Measurements from ENCODE around the gene SHF.
A peak's percentile ranks its signal among the peaks of the same experiment; 100 is the strongest.

SHF gene

GRCh38 chr15:45169608-45170480, 17.9 kb downstream of the SHF start:
- DNase-seq: no peak

- DNase-seq: no peak
These were observed 18.8 kb downstream of the SHF start for GRCh38 chr15:45168751-45169551.

- no peak for DNase-seq
These were observed 19.5 kb downstream of the SHF start for GRCh38 chr15:45168286-45168685.

GRCh38 chr15:45167631-45168205, 20.0 kb downstream of the SHF start:
- no peak for DNase-seq

GRCh38 chr15:45166834-45167630, 20.7 kb downstream of the SHF start:
- peak; percentile 88 for DNase-seq

GRCh38 chr15:45165536-45165935, 22.2 kb downstream of the SHF start:
- DNase-seq: no peak

GRCh38 chr15:45164914-45165313, 22.9 kb downstream of the SHF start:
- no peak for DNase-seq

GRCh38 chr15:45163508-45163856, 24.3 kb downstream of the SHF start:
- DNase-seq: no peak

GRCh38 chr15:45162771-45163507, 24.8 kb downstream of the SHF start:
- DNase-seq: peak; percentile 87

- DNase-seq: no peak
These were observed 26.1 kb downstream of the SHF start for GRCh38 chr15:45161666-45162065.

- DNase-seq: no peak
These were observed 29.8 kb downstream of the SHF start for GRCh38 chr15:45157974-45158373.

- DNase-seq: peak; percentile 77
These were observed 30.9 kb downstream of the SHF start for GRCh38 chr15:45156744-45157455.

- DNase-seq: no peak
These were observed 32.0 kb downstream of the SHF start for GRCh38 chr15:45155739-45156138.

GRCh38 chr15:45151998-45152828, 35.6 kb downstream of the SHF start:
- no peak for DNase-seq

GRCh38 chr15:45150997-45151396, 36.8 kb downstream of the SHF start:
- no peak for DNase-seq

GRCh38 chr15:45150481-45150880, 37.3 kb downstream of the SHF start:
- DNase-seq: no peak

GRCh38 chr15:45149060-45149459, 38.7 kb downstream of the SHF start:
- no peak for DNase-seq

- DNase-seq: no peak
These were observed 39.4 kb downstream of the SHF start for GRCh38 chr15:45148076-45149059.

- DNase-seq: no peak
These were observed 40.2 kb downstream of the SHF start for GRCh38 chr15:45147606-45148005.
